GM19238 (cell line): ENCODE data around the gene CTSF.
A peak's percentile ranks its signal among the peaks of the same experiment; 100 is the strongest.
"Not testable (repeated sequence)": the region's sequence is repeated elsewhere in the genome, so short reads cannot be mapped to it uniquely, and the experiment has no call there.

ENCODE experiments used
- DNase-seq: peaks from one replicate; pipeline ENCODE4 v3.0.0; 2011; ENCODE audit warnings: low spot score; ENCODE audit not compliant: insufficient read length

Gene CTSF

GRCh38 chr11:66568124-66568916 lies at the start of gene CTSF:
CTSF (minus strand) TSS chr11:66568606; CDS start chr11:66568486, 120 bp downstream.
- DNase-seq = peak; percentile 78

DNA sequence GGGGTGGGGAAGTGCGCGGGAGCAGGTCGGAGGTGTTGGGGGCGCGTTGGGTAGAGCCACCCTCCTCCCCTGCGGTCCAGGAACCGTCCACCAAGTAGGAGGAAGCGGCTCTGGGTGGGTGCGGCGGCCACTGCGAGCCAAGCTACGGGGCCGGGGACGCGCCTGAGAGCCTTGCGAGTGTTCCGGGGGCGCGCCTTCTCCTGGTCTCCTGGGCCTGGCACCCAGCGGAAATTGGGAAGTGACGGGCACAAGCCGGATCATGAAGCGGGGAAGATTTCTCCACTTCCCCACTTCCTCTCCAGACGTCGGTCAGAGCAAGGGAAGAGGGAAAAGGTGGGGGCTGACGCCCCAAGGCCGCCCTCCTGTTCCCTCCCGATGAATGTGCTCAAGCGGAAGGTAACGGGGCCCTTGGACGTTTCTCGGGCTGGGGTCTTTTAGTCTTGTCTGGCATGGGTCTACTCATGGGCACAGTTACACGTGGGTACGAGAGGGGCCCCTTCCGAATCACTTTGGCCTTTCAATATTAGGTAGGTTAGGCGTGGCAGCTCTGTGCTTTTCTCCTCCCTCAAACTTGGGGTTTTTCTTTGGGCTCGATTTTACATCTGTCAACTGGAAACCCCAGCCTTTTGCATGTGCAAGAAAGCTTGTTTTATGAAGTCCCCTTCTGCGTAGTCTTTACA lies 48.9 kb upstream of the CTSF start:
- no peak for DNase-seq

DNA sequence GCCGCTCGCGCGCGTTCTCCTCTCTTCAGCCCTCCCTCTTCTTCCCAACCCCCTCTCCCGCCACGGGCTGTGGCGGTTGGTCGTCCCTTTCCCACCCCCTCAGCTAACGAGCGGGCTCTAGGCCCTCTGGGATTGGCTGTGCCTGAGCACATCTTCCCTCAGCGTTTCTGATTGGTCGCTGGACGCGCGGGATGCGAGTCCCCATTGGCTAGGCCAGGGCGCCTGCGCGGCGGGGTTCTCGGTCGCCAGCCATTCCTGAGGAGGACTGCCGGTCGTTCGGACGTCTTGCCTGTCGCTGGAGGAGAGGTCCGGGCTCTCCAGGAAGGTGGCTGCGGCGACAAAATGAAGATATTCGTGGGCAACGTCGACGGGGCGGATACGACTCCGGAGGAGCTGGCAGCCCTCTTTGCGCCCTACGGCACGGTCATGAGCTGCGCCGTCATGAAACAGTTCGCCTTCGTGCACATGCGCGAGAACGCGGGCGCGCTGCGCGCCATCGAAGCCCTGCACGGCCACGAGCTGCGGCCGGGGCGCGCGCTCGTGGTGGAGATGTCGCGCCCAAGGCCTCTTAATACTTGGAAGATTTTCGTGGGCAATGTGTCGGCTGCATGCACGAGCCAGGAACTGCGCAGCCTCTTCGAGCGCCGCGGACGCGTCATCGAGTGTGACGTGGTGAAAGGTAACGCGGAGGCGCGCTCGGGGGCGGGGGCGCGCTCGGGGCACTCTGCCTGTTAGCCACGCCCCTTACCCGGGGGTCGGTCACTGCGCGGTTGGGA lies 48.2 kb upstream of the CTSF start, which contains the start of gene RBM14:
TSS of gene RBM14 (plus strand) at position 252 of the 776 bp plus-strand sequence. CDS start at position 343, 91 bp downstream.
- peak; percentile 98 for DNase-seq

DNA sequence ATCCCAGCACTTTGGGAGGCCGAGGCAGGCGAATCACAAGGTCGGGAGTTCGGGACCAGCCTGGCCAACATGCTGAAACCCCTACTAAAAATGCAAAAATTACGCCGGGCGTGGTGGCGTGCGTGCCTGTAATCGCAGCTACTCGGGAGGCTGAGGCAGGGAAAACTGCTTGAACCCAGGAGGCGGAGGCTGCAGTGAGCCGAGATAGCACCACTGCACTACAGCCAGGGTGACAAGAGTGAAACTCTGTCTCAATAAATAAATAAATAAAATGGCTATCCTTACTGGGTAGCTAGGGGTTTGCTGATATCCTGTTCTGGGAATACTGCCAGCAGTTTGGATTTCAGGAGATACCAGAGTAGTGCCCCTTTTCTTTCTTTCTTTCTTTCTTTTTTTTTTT lies 45.7 kb upstream of the CTSF start:
- DNase-seq = no peak

DNA sequence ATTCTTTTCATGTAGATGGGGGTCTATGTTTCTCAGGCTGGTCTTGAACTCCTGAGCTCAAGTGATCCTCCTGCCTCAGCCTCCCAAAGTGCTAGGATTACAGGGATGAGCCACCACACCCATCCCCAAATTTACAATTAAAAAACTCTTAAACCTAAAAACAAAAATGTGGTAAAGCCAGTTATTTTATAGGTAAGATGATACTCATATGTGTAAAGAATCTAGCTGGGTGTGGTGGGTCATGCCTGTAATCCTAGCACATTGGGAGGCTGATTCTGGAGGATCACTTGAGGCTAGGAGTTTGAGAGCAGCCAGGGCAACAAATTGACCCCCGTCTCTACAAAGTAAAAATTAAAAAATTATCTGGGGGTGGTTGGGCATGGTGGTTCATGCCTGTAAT lies 44.1 kb upstream of the CTSF start:
- DNase-seq = no peak

DNA sequence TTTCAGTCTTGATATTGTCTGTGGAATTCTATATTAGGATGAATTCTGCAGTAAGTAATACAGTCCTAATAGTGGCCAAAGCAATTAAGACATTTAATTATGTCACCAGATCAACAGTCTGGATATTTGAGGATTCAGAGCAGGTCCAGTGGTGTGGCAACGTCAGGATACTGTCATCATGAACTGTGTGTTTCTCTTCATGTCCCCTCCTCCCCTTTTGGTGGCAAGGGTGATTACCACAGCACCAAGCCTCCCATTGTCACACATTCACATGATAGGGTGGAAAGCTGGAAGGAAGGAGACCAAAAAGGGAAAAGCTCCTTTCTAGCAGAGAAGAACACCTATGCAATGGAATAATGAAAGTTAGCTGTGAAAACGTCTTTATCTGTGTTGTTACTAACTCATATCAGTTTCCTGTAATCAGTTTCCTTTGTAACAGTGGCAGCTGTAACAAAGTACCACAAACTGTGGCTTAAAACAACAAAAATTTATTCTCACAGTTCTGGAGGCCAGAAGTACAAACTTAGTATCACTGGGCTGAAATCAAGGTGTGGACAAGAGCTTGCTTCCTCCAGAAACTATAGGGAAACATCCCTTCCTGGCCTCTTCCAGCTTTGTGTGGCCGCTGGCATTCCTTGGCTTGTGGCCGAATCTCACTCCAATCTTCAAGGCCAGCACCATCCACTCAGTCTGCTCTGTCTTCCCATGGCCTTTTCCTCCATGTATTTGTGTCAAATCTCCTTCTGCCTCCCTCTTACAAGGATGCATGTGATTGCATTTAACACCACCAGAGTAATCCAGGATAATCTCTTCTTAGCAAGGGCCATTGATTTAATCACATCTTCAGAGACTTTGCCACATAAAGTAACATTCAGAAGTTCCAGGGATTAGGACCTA lies 41.6 kb upstream of the CTSF start:
- DNase-seq = no peak

- no peak for DNase-seq
These were observed 38.9 kb upstream of the CTSF start for GRCh38 chr11:66607126-66607834.

DNA sequence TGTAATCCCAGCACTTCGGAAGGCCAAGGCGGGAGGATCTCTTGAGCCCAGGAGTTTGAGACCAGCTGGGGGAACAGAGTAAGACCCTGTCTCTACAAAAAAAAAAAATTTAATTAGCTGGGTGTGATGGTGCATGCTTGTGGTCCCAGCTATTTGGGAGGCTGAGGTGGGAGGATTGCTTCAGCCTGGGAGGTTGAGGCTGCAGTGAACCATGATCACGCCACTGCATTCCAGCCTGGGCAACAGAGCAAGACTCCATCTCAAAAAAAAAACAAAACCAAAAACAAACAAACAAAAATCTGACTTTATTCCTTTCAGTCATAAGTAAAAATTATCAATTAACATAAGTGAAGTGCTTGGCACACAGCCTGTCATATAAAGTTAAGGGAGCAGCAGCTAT lies 38.2 kb upstream of the CTSF start:
- not testable (repeated sequence) for DNase-seq

DNA sequence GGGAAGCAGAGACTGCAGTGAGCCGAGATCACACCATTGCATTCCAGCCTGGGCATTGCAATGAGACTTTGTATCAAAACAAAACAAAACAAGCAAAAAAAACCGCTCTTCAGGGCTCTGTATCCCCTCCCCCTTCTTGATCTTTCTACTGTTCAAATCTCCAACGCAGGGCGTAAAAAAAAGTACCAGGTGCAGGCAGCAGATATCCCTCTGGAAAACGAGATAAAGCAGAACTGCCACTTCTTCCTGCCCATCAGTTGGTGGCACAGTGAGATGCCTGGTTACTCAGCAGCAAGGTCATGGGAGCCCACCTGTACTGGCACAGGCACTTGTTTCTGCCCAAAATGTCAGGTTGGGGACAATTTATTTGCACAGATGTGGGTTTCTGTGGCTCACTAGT lies 35.7 kb upstream of the CTSF start:
- no peak for DNase-seq

- no peak for DNase-seq
These were observed 34.7 kb upstream of the CTSF start for GRCh38 chr11:66603072-66603471.

DNA sequence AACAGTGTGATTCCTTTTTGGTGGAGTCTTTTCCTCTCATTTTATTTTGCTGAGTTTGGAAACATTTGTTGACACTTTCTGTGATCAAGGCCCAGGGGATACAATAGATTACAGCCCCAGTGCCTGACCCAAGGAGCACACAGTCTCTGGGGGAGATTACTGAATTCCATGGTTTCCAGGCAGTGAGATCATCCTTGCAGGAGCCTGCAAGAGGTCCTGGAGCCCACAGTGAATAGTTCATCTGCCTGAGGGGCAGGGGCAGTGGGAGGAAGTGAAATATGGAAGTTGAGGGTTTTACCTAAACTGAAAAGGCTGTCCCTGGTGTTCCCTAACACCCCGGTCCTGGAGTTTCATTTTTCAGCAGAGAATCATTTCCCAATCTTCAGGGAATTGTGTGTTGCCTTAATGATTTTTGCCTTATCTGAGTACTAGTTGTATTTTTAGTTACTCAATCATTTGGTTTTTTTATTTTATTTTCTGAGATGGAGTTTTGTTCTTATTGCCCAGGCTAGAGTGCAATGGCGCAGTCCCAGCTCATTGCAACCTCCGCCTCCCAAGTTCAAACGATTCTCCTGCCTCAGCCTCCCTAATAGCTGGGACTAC lies 32.3 kb upstream of the CTSF start:
- no peak for DNase-seq

- DNase-seq = no peak
These were observed 31.8 kb upstream of the CTSF start for GRCh38 chr11:66600219-66600618.

DNA sequence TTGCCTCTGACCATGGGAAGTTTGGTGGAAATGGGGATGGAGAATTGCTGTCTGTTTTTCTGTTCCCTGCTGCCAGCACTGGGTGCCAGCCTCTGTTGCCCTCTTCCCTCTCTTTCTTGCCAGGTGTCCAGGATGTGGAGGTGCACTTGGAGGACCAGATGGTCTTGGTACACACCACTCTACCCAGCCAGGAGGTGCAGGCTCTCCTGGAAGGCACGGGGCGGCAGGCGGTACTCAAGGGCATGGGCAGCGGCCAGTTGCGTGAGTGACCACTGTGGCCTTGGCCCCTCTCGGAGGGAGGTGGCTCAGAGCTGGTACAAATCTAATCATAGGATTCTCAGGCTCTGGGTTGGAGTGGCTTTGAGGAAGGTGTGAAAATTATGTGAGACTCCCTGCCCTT lies 30.6 kb upstream of the CTSF start:
- DNase-seq = no peak

DNA sequence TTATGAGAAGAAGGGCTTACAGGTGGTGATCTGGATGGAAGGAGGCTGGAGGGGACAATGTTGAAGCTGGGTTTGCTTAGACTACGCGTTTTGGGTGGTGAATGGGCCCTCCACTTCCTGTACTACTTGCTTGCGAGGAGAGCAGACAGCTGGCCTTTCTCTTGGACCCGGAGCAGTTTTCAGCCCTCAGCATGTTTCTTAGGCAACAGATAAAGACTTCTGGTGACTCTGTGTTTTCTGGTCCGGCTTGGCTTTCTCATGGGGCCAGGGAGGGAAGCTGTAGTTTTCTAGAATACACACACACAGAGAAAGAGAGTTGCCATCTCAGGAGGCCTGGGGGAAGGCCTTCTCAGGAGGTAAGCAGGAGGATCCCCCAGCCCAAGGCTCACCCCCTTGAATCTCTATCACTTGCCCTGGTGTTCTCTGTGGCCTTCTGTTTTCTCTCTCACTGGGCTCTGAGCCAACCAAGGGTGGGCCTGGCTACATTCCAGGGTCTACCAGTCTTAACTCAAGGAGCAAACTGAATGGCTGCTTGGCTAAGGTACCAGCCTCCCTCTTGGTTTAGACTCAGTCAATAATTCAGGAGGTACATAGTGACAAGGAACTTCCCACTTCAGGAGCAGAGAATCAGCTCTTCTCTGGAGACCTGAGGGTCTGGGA lies 27.0 kb upstream of the CTSF start:
- no peak for DNase-seq

DNA sequence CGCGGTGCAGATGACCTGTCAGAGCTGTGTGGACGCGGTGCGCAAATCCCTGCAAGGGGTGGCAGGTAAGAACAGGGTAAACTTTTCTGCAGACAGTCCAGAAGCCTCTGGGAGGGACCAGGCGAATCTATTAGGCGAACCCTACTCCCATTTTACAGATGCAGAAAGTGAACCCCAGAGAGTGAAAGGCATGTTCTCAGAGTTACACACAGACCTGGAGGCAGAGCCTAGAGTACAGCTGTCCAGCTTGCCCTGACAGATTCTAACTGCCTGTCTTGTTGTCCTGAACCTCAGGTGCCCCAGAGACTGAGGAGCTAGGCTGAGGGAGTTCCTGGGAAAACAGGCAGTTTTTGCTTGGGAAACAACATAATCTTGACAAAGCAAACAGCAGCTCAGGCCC lies 25.2 kb upstream of the CTSF start:
- no peak for DNase-seq

DNA sequence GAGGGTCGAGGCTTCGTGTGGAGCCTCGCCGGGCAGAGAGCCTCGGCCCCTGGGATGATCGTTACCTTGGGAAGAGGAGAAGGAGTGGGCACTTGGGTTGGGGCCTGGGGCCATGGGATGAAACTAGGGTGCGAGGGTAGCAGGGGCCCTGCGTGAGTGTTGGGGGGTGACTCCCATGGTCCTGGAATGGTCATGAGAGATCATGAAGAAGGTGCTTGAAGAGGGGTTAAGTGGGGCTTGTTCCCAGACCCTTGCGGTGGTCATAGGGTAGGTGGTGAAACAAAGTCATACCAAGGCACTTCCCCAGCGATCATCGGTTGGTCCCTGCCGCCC lies 24.9 kb upstream of the CTSF start:
- no peak for DNase-seq

- peak; percentile 100 for DNase-seq
These were observed 24.3 kb upstream of the CTSF start, which contains the start of the genes CCDC87 and CCS for GRCh38 chr11:66592457-66593302. CCDC87 (minus strand) TSS chr11:66593063; CDS start chr11:66593015, 48 bp downstream. CCS (plus strand) TSS chr11:66593185; CDS start chr11:66593262, 77 bp downstream.

- DNase-seq = no peak
These were observed 22.8 kb upstream of the CTSF start for GRCh38 chr11:66591175-66591574.
